Fibroblast of lung (primary cell): ENCODE measurements around the gene HIVEP1. TPM values are rescaled to one million over a fixed set of nuclear protein-coding genes. Genes with fewer than 3 reads are reported as not detected.

Experiments
- DNase-seq, 2 donors: peaks; one replicate each; pipeline versions ENCODE4 v3.0.0 to v3.0.0-alpha.2; 2010; ENCODE audit warnings: low read depth in 2 of 2
- H2AFZ ChIP-seq: 2 replicates; pipeline ENCODE4 v1.5.1; 2012; ENCODE audit warnings: low read length, control low read depth, inconsistent platforms
- H3K27ac ChIP-seq: 2 replicates; pipeline ENCODE4 v1.5.1; 2011; ENCODE audit warnings: low read length, control low read depth; ENCODE audit not compliant: insufficient read depth
- H3K27me3 ChIP-seq: 2 replicates; pipeline ENCODE4 v1.5.1; 2011; ENCODE audit warnings: mild to moderate bottlenecking, low read length; ENCODE audit not compliant: control insufficient read depth, insufficient read depth
- H3K36me3 ChIP-seq: 2 replicates; pipeline ENCODE4 v1.5.1; 2011; ENCODE audit warnings: low read length; ENCODE audit not compliant: control insufficient read depth, insufficient read depth
- H3K4me1 ChIP-seq: 2 replicates; pipeline ENCODE4 v1.5.1; 2011; ENCODE audit warnings: low read length; ENCODE audit not compliant: control insufficient read depth, insufficient read depth; ENCODE audit errors: extremely low read depth
- H3K4me2 ChIP-seq: 2 replicates; pipeline ENCODE4 v1.5.1; 2011; ENCODE audit warnings: low read length, control low read depth; ENCODE audit not compliant: insufficient read depth; ENCODE audit errors: extremely low read depth
- H3K4me3 ChIP-seq, 4 experiments: fragments of 200-600 bp in 1 of 4; sonication (generic) in 1 of 4; replicated peaks in 1 of 4; 2 replicates each; pipeline ENCODE4 v1.5.1; 2011 to 2016; ENCODE audit warnings: low read length in 4 of 4, low read depth in 3 of 4, mild to moderate bottlenecking in 3 of 4, control low read depth in 2 of 4, inconsistent platforms in 1 of 4, mixed read lengths in 1 of 4; ENCODE audit not compliant: insufficient read depth in 1 of 4; ENCODE audit errors: control extremely low read depth in 1 of 4
- H3K79me2 ChIP-seq: 2 replicates; pipeline ENCODE4 v1.5.1; 2012; ENCODE audit warnings: mild to moderate bottlenecking, low read length, inconsistent platforms; ENCODE audit not compliant: control insufficient read depth, insufficient read depth
- H3K9ac ChIP-seq: 2 replicates; pipeline ENCODE4 v1.5.1; 2011; ENCODE audit warnings: mild to moderate bottlenecking, low read length, control low read depth; ENCODE audit not compliant: insufficient read depth
- H3K9me3 ChIP-seq: 2 replicates; pipeline ENCODE4 v1.5.1; 2012; ENCODE audit warnings: low read depth, low read length; ENCODE audit not compliant: control insufficient read depth, insufficient read depth
- H4K20me1 ChIP-seq: 2 replicates; pipeline ENCODE4 v1.5.1; 2011; ENCODE audit warnings: low read length; ENCODE audit not compliant: control insufficient read depth, insufficient read depth; ENCODE audit errors: extremely low read depth
- EZH2 ChIP-seq: IDR thresholded peaks from 2 replicates; pipeline ENCODE4 v1.5.1; 2012; ENCODE audit warnings: low read length, control low read depth, mild to moderate bottlenecking; ENCODE audit errors: missing control alignments
- polyA plus RNA-seq, 2 donors: library from polyadenylated mRNA; depleted of rRNA in 1 of 2; stranded (reverse) in 1 of 2; unstranded in 1 of 2; fragments of >200 nt; gene quantifications; 2 replicates each; pipeline ENCODE4 v1.2.1, GENCODE V29; 2011 to 2012; ENCODE audit warnings: missing spikeins in 1 of 2
- total RNA-seq: library from RNA; depleted of rRNA; stranded (reverse); fragments of >200 nt; gene quantifications from 2 replicates; pipeline ENCODE4 v1.2.1, GENCODE V29; 2014
- TF ChIP-seq, protein P1 (sequence below), 2 donors: IDR thresholded peaks in 1 of 2; conservative IDR thresholded peaks in 1 of 2; 1 replicate in 1 of 2; 2 replicates in 1 of 2; pipeline ENCODE4 v1.5.1; 2011 to 2012; ENCODE audit warnings: low read length in 2 of 2, control low read depth in 1 of 2, inconsistent platforms in 1 of 2, low read depth in 1 of 2, mild to moderate bottlenecking in 1 of 2

The HIVEP1 gene
- total and polyA plus RNA-seq, 2 donors (not counting 1 experiment from before 2014, with no cell fraction given) = 9.9 to 14.6 TPM

DNA sequence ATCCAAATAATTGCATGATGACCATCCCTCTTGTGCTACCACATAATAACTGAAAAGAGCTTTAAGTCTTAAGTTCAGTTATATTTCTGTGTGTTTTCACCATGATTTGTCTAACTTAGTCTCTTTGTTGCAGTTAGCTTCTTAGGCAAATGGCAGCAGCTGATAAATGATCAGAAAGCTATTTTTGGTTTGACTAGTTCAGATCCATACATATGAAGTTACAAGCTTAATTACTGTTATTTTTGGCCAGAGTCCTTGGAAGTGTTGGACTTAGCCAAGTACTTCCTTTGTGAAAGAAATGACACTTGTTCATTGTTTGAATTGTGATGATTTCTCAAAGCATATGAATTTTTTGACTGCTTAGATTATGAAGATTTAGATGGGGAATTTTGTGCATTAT lies 54.2 kb downstream of the HIVEP1 start:
- no peaks in the 10 kb centered on the region for H3K36me3 ChIP-seq
- H3K4me3 ChIP-seq = no peak overlapping the region
- H2AFZ ChIP-seq = no peak overlapping the region
- H3K27ac ChIP-seq = no peak overlapping the region
- H3K9me3 ChIP-seq = no peaks in the 10 kb centered on the region
- H3K9ac ChIP-seq = no peak overlapping the region
- no peaks in the 10 kb centered on the region for H3K27me3 ChIP-seq
- peaks cover 5% of the 10 kb centered on the region for H3K79me2 ChIP-seq
- TF ChIP-seq, protein P1, sequence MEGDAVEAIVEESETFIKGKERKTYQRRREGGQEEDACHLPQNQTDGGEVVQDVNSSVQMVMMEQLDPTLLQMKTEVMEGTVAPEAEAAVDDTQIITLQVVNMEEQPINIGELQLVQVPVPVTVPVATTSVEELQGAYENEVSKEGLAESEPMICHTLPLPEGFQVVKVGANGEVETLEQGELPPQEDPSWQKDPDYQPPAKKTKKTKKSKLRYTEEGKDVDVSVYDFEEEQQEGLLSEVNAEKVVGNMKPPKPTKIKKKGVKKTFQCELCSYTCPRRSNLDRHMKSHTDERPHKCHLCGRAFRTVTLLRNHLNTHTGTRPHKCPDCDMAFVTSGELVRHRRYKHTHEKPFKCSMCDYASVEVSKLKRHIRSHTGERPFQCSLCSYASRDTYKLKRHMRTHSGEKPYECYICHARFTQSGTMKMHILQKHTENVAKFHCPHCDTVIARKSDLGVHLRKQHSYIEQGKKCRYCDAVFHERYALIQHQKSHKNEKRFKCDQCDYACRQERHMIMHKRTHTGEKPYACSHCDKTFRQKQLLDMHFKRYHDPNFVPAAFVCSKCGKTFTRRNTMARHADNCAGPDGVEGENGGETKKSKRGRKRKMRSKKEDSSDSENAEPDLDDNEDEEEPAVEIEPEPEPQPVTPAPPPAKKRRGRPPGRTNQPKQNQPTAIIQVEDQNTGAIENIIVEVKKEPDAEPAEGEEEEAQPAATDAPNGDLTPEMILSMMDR (conservative IDR thresholded peaks at IDR 0.05 in 1 of 2, IDR thresholded peaks at IDR 0.05 in 1 of 2; ENCODE audit: low read depth in 1 of 2, low read length in 2 of 2) = no peak
- no peak for TF ChIP-seq EZH2
- DNase-seq = peak; percentile 47 to 77
- H3K4me2 ChIP-seq = no peak overlapping the region
- H3K4me1 ChIP-seq = peaks cover 5% of the 10 kb centered on the region
- H4K20me1 ChIP-seq = no peaks in the 10 kb centered on the region

DNA sequence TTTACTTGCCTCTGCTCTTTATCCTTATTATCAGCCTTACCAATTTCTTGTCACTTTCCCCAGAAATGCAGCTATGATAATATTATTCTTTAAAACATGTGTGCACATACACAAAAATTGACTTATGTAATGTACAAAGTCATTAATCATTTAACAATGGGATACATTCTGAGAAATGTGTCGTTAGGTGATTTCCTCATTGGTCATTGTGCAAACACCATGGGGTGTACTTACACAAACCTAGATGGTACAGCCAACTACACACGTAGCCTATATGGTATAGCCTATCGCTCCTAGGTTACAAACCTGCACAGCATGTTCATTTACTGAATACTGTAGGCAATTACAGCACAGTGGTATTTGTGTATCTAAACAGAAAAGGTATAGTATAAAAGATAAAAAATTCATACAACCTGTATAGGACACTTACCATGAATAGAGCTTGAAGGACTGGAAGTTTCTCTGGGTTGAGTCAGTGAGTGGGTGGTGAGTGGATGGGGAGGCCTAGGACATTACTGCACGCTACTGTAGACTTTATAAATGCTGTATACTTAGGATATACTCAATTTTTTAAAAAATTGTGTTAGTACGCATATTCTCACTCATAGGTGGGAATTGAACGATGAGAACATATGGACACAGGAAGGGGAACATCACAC lies 56.9 kb downstream of the HIVEP1 start:
- no peaks in the 10 kb centered on the region for H4K20me1 ChIP-seq

DNA sequence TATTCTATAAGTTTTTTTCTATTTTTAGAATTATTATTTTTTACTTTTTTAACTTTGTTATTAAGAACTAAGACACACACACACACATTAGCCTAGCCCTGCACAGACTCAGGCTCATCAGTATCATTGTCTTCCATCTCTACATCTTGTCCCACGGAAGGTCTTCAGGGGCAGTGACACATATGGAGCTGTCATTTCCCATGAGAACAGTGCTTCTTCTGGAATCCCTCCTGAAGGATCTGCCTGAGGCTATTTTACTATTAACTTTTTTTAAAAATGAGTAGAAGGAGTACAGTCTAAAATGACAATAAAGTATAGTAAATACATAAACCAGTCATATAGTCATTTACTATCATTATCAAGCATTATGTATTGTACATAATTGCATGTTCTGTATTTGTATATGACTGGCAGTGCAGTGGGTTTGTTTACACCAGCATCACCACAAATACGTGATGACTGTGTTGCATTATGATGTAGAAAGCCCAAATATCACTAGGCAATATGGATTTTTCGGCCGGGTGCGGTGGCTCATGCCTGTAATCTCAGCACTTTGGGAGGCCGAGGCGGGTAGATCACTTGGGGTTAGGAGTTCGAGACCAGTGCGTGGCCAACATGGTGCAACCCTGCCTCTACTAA lies 57.9 kb downstream of the HIVEP1 start:
- TF ChIP-seq EZH2 = no peak
- TF ChIP-seq, protein P1 (conservative IDR thresholded peaks at IDR 0.05 in 1 of 2, IDR thresholded peaks at IDR 0.05 in 1 of 2; ENCODE audit: low read depth in 1 of 2, low read length in 2 of 2) = no peak
- no peaks in the 10 kb centered on the region for H4K20me1 ChIP-seq
- no peak overlapping the region for H3K9ac ChIP-seq

More for the DNA sequence above, 56.9 kb downstream of the HIVEP1 start:
- Histone ChIP-seq H3K9me3 (no peaks in the 10 kb centered on the region), H3K36me3 (no peaks in the 10 kb centered on the region), H3K4me3 (no peak overlapping the region), H2AFZ (no peak overlapping the region), H3K4me2 (no peak overlapping the region), H3K79me2 (peaks cover 5% of the 10 kb centered on the region), H3K27me3 (no peaks in the 10 kb centered on the region), H3K9ac (no peak overlapping the region), H3K27ac (no peak overlapping the region), H3K4me1 (peaks cover 5% of the 10 kb centered on the region)
- DNase-seq = peak in 1 of 2 donors; percentile 16
- TF ChIP-seq, protein P1 (conservative IDR thresholded peaks at IDR 0.05 in 1 of 2, IDR thresholded peaks at IDR 0.05 in 1 of 2; ENCODE audit: low read depth in 1 of 2, low read length in 2 of 2) = no peak
- TF ChIP-seq EZH2 = no peak

More for the DNA sequence above, 57.9 kb downstream of the HIVEP1 start:
- Histone ChIP-seq H3K36me3 (no peaks in the 10 kb centered on the region), H3K4me2 (no peak overlapping the region), H3K27me3 (no peaks in the 10 kb centered on the region), H3K27ac (no peak overlapping the region), H3K9me3 (no peaks in the 10 kb centered on the region), H3K79me2 (peaks cover 5% of the 10 kb centered on the region), H3K4me1 (peaks cover 5% of the 10 kb centered on the region), H3K4me3 (no peak overlapping the region), H2AFZ (no peak overlapping the region)
- DNase-seq = no peak
